K562 (cell line): ENCODE data around the gene IRF9. TPM values are rescaled to one million over a fixed set of nuclear protein-coding genes. Genes with fewer than 3 reads are reported as not detected.

Source experiments
- C11orf30 ChIP-seq: fragments of 450-650 bp; IDR thresholded peaks from 2 replicates; pipeline ENCODE4 v1.6.1; 2016; ENCODE audit warnings: low read depth, mild to moderate bottlenecking
- DACH1 ChIP-seq: fragments of 450-650 bp; IDR thresholded peaks from 2 replicates; pipeline ENCODE4 v1.6.1; 2018; ENCODE audit not compliant: partially characterized antibody
- EP300 ChIP-seq: IDR thresholded peaks from 2 replicates; pipeline ENCODE4 v1.6.1; 2012; ENCODE audit warnings: low read length, improper control_type of control experiment
- HOXB6 ChIP-seq: fragments of 250-450 bp; sonication (Bioruptor Pico); IDR thresholded peaks from 2 replicates; pipeline ENCODE4 v1.5.1; 2022; ENCODE audit warnings: mild to moderate bottlenecking, borderline replicate concordance
- KDM4B ChIP-seq, 2 experiments: fragments of 450-650 bp in 1 of 2; sonication (generic) in 1 of 2; IDR thresholded peaks; 2 replicates each; pipeline ENCODE4 v1.6.1; 2016 to 2017; ENCODE audit warnings: borderline replicate concordance in 2 of 2, antibody characterized with exemption in 1 of 2, low read depth in 1 of 2, mild to moderate bottlenecking in 1 of 2
- NR1H2 ChIP-seq: sonication (generic); formaldehyde crosslinking; IDR thresholded peaks from 2 replicates; pipeline ENCODE4 v1.4.0; 2020; ENCODE audit warnings: mild to moderate bottlenecking, missing genetic modification reagents
- POU5F1 ChIP-seq: fragments of 150-350 bp; IDR thresholded peaks from 2 replicates; pipeline ENCODE4 v1.6.1; 2014; ENCODE audit warnings: borderline replicate concordance, low read length, low read depth, mild to moderate bottlenecking; ENCODE audit not compliant: partially characterized antibody
- RCOR1 ChIP-seq, 2 experiments: IDR thresholded peaks; 2 replicates each; pipeline ENCODE4 v1.6.1; 2012; ENCODE audit warnings: low read depth in 2 of 2, low read length in 2 of 2, borderline replicate concordance in 1 of 2, improper control_type of control experiment in 1 of 2
- RHOXF2B ChIP-seq: fragments of 250-450 bp; sonication (Bioruptor Pico); conservative IDR thresholded peaks from 2 replicates; pipeline ENCODE4 v1.5.1; 2021
- SRSF3 ChIP-seq: fragments of 200-400 bp; formaldehyde crosslinking; IDR thresholded peaks from 2 replicates; pipeline ENCODE4 v1.6.1; 2016; ENCODE audit warnings: mild to moderate bottlenecking, low read length, moderate library complexity; ENCODE audit not compliant: insufficient read depth
- U2AF2 ChIP-seq: fragments of 200-400 bp; formaldehyde crosslinking; optimal IDR thresholded peaks from 2 replicates; pipeline ENCODE3; 2017; ENCODE audit warnings: low read depth, mild to moderate bottlenecking, low read length
- ZC3H8 ChIP-seq: fragments of 450-650 bp; IDR thresholded peaks from 2 replicates; pipeline ENCODE4 v1.6.1; 2017
- ZNF174 ChIP-seq: fragments of 250-450 bp; sonication (Bioruptor Pico); IDR thresholded peaks from 2 replicates; pipeline ENCODE4 v1.4.0; 2020; ENCODE audit warnings: mild to moderate bottlenecking
- ZNF431 ChIP-seq: sonication (generic); formaldehyde crosslinking; IDR thresholded peaks from 2 replicates; pipeline ENCODE4 v1.8.0; 2022; ENCODE audit warnings: mild to moderate bottlenecking, missing genetic modification reagents
- ZNF79 ChIP-seq: fragments of 250-450 bp; sonication (Bioruptor Pico); IDR thresholded peaks from 2 replicates; pipeline ENCODE4 v1.4.0; 2020; ENCODE audit warnings: low read depth, mild to moderate bottlenecking, moderate library complexity
- polyA plus RNA-seq, 8 experiments: library from polyadenylated mRNA; depleted of rRNA in 4 of 8; stranded (reverse) in 5 of 8; unstranded in 3 of 8; fragments of >200 nt; fragmentation: Nextera tagmentation in 2 of 8; fragmentation: Illumina TruSeq in 1 of 8; extraction: Ambion mirVana in 2 of 8; extraction: Trizol in 1 of 8; gene quantifications; 2 replicates each; pipeline versions ENCODE4 v1.2.1 to v1.2.3, GENCODE V29; 2011 to 2014; ENCODE audit warnings: inconsistent platforms in 1 of 8, missing spikeins in 1 of 8
- total RNA-seq, 7 experiments: library from RNA; depleted of rRNA in 6 of 7; stranded (reverse); fragments of >200 nt in 6 of 7; fragmentation: Illumina TruSeq in 2 of 7; extraction: Trizol in 2 of 7; gene quantifications; 2 replicates each; pipeline versions ENCODE4 v1.2.1 to v1.2.3, GENCODE V29; 2011 to 2021; ENCODE audit warnings: low replicate concordance in 1 of 7
- TF ChIP-seq, protein P1 (sequence below): fragments of 250-450 bp; sonication (Bioruptor Pico); IDR thresholded peaks from 2 replicates; pipeline ENCODE4 v1.9.0; 2021; ENCODE audit warnings: mild to moderate bottlenecking
- TF ChIP-seq, protein P2 (sequence below): sonication (generic); formaldehyde crosslinking; IDR thresholded peaks from 2 replicates; pipeline ENCODE4 v1.8.1; 2023; ENCODE audit warnings: mild to moderate bottlenecking, missing genetic modification reagents, moderate library complexity
- TF ChIP-seq, protein P3 (sequence below): IDR thresholded peaks from 2 replicates; pipeline ENCODE4 v1.6.1; 2014; ENCODE audit warnings: antibody characterized with exemption
- TF ChIP-seq, protein P4 (sequence below), 2 experiments: fragments of 450-650 bp in 1 of 2; IDR thresholded peaks; 2 replicates each; pipeline ENCODE4 v1.6.1; 2011 to 2017; ENCODE audit warnings: low read depth in 2 of 2, antibody characterized with exemption in 1 of 2, borderline replicate concordance in 1 of 2, low read length in 1 of 2, mild to moderate bottlenecking in 1 of 2, mixed read lengths in 1 of 2; ENCODE audit not compliant: control insufficient read depth in 1 of 2
- TF ChIP-seq, protein P5 (sequence below): fragments of 250-450 bp; sonication (Bioruptor Pico); IDR thresholded peaks from 2 replicates; pipeline ENCODE4 v1.5.0; 2021

Gene IRF9
- total and polyA plus RNA-seq, 9 of the 15 experiments (the other 6 are each of a cell fraction or from before 2014, with no cell fraction given) = 0.79 to 14.8 (median 6.1) TPM

DNA sequence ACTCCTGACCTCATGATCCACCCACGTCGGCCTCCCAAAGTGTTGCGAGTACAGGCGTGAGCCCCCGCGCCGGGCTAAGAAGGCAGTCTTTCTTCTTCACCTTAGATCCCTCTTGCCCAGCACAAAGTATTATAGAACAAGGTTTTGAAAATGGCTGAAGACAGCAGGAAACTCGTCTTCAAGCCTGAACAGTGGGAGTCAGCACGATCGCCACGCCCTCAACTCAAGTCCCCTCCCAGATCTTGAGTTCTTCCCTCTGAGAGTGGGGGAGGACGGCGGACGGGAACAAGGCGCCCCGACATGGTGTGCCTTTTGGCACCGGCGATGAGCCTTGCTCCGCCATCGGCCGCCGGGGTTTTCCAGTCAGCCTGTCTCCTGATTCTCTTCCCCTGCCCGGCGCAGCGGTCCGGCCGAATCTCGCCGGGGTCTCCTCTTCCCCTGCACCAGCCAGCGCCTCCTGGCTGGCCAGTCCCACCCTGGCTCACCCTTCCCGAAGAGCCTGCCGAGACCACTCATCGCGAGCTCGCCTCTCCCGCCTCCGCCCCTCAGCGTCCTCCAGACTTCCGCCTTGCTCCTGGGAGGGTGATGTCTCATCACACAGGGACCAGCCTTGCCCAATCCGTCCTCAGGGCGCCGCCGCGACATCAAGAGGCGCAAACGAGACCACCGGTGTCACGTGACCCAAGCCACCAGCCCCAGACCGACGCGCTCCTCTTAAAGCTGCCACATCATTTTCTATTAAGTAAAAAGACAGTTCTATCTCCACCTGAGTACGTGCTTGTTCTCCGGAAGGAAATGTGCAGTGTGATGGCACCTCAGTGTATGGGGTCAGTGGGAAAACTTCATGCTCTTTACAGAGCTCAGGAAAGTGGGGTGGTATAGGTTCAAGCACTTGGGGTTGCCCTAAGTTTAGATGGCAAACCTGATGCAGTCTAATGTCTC, 52.1 kb downstream of the IRF9 start, which contains the start of gene CHMP4A (continued):
- TF ChIP-seq, protein P1, sequence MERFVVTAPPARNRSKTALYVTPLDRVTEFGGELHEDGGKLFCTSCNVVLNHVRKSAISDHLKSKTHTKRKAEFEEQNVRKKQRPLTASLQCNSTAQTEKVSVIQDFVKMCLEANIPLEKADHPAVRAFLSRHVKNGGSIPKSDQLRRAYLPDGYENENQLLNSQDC (CRISPR knock-in tag) = no peak
- no peak for TF ChIP-seq U2AF2
- TF ChIP-seq ZNF174 = no peak
- peak in 1 of 2 experiments; percentile 3; a peak in 1 of 4 replicates for TF ChIP-seq RCOR1 (IDR thresholded peaks at IDR 0.05; ENCODE audit: borderline replicate concordance in 1 of 2, low read depth in 2 of 2, low read length in 2 of 2)
- no peak for TF ChIP-seq KDM4B (IDR thresholded peaks at IDR 0.05; ENCODE audit: borderline replicate concordance in 2 of 2, low read depth in 1 of 2)
- 0 out of 2 replicates have a peak, but pooled peaks have one; percentile 8 for TF ChIP-seq EP300
- TF ChIP-seq, protein P2, sequence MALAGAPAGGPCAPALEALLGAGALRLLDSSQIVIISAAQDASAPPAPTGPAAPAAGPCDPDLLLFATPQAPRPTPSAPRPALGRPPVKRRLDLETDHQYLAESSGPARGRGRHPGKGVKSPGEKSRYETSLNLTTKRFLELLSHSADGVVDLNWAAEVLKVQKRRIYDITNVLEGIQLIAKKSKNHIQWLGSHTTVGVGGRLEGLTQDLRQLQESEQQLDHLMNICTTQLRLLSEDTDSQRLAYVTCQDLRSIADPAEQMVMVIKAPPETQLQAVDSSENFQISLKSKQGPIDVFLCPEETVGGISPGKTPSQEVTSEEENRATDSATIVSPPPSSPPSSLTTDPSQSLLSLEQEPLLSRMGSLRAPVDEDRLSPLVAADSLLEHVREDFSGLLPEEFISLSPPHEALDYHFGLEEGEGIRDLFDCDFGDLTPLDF (CRISPR knock-in tag) = no peak
- TF ChIP-seq HOXB6 (CRISPR knock-in tag) = no peak
- no peak for TF ChIP-seq ZNF79 (CRISPR knock-in tag)
- TF ChIP-seq NR1H2 (CRISPR knock-in tag) = no peak
- TF ChIP-seq C11orf30 = peak; percentile 96
- TF ChIP-seq POU5F1 = no peak
- TF ChIP-seq, protein P3, sequence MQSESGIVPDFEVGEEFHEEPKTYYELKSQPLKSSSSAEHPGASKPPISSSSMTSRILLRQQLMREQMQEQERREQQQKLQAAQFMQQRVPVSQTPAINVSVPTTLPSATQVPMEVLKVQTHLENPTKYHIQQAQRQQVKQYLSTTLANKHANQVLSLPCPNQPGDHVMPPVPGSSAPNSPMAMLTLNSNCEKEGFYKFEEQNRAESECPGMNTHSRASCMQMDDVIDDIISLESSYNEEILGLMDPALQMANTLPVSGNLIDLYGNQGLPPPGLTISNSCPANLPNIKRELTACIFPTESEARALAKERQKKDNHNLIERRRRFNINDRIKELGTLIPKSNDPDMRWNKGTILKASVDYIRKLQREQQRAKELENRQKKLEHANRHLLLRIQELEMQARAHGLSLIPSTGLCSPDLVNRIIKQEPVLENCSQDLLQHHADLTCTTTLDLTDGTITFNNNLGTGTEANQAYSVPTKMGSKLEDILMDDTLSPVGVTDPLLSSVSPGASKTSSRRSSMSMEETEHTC = no peak
- TF ChIP-seq ZNF431 (CRISPR knock-in tag) = 0 out of 2 replicates have a peak, but pooled peaks have one; percentile 33
- TF ChIP-seq, protein P4, sequence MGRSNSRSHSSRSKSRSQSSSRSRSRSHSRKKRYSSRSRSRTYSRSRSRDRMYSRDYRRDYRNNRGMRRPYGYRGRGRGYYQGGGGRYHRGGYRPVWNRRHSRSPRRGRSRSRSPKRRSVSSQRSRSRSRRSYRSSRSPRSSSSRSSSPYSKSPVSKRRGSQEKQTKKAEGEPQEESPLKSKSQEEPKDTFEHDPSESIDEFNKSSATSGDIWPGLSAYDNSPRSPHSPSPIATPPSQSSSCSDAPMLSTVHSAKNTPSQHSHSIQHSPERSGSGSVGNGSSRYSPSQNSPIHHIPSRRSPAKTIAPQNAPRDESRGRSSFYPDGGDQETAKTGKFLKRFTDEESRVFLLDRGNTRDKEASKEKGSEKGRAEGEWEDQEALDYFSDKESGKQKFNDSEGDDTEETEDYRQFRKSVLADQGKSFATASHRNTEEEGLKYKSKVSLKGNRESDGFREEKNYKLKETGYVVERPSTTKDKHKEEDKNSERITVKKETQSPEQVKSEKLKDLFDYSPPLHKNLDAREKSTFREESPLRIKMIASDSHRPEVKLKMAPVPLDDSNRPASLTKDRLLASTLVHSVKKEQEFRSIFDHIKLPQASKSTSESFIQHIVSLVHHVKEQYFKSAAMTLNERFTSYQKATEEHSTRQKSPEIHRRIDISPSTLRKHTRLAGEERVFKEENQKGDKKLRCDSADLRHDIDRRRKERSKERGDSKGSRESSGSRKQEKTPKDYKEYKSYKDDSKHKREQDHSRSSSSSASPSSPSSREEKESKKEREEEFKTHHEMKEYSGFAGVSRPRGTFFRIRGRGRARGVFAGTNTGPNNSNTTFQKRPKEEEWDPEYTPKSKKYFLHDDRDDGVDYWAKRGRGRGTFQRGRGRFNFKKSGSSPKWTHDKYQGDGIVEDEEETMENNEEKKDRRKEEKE (IDR thresholded peaks at IDR 0.05; ENCODE audit: borderline replicate concordance in 1 of 2, control insufficient read depth in 1 of 2, low read depth in 2 of 2, low read length in 1 of 2) = no peak
- TF ChIP-seq SRSF3 = no peak
- TF ChIP-seq, protein P5, sequence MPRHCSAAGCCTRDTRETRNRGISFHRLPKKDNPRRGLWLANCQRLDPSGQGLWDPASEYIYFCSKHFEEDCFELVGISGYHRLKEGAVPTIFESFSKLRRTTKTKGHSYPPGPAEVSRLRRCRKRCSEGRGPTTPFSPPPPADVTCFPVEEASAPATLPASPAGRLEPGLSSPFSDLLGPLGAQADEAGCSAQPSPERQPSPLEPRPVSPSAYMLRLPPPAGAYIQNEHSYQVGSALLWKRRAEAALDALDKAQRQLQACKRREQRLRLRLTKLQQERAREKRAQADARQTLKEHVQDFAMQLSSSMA (CRISPR knock-in tag) = no peak
- TF ChIP-seq ZC3H8 = no peak
- no peak for TF ChIP-seq DACH1
- no peak for TF ChIP-seq RHOXF2B (CRISPR knock-in tag)
